ENCODE results near the gene ITPK1.

DNA sequence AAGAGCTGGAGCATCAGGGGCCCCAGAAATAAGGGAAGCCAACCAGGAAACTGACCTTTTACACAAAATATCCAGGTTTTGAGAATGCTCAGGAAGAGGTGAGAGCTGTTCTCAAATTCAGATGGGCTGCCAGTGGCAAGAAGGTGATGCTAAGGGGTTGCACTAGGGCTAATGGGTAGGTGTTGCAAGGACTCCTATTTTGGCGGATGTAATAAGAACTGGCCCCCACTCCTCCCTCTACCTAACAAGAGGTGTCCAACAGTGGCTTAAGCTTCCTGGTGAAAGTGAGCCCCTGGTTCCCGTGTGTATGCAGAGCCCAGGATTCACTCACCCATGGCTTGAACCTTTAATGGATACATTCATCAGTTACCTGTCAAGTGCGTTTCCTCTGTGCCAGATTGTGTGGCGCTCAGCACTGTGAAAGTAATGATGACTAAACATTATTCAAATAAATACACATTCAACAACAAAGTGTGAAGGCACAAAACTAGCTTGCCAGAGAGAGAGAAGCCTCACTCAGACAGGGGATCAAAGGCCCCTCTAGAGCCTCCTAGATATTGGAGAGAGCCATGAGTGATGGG is 193.5 kb downstream of the ITPK1 start:
- TF ChIP-seq CTCF (IDR thresholded peaks at IDR 0.05) (no peak), POLR2A (IDR thresholded peaks at IDR 0.05) (no peak), EP300 (IDR thresholded peaks at IDR 0.05; ENCODE audit: low read depth) (no peak), POLR2AphosphoS5 (IDR thresholded peaks at IDR 0.05) (no peak)

Data from transverse colon (tissue), 4 donors.